Measurements from ENCODE around the gene PALM. TPM values are rescaled to one million over a fixed set of nuclear protein-coding genes. Genes with fewer than 3 reads are reported as not detected.
"Not testable (repeated sequence)": the region's sequence is repeated elsewhere in the genome, so short reads cannot be mapped to it uniquely, and the experiment has no call there.

Gene PALM
- polyA plus RNA-seq, 3 donors from 2014 or later, result not detected

DNA sequence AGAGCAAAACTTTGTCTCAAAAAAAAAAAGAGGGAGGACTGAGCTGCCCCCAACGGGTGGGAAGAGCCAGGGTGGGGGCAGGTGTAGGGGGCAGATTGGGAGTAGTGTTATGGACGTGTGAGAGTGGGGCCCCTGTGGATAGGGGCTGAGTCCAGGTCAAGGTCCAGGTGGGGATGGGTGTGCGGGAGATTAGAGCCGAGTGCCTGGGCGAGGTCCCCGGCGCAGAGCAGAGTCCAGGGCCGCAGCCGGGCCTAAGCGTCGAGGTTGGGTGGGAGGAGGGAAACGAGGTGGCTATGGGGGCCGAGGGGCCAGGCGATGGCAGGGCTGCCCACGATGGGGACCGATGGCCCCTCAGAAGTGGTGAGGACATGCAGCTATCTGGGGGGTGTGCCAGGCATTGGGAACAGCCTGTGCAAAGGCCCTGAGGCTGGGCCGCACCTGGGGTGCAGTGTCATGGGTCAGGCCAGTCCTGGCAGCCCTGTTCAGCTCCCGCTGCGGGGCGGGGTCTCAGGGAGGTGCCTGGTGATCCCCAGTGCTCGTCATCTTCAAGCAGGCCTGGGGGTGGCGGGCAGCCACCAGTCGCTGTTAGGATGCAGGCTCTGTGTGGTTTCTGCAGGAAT lies 29.9 kb downstream of the PALM start:
- peaks cover 0 to 1% (median 0%) of the 10 kb centered on the region in 6 donors for H3K9me3 Mint-ChIP-seq
- peaks cover 4 to 6% of the 10 kb centered on the region in 2 donors for H3K4me1 Mint-ChIP-seq
- H3K27ac Mint-ChIP-seq, result no peak overlapping the region
- H3K36me3 Mint-ChIP-seq, result no peaks in the 10 kb centered on the region
- peaks cover 1 to 6% (median 3%) of the 10 kb centered on the region in 3 donors for H3K27me3 Mint-ChIP-seq (ENCODE audit: low read depth in 3 of 3)
- no peak overlapping the region for H3K4me3 Mint-ChIP-seq
- no peak for DNase-seq

DNA sequence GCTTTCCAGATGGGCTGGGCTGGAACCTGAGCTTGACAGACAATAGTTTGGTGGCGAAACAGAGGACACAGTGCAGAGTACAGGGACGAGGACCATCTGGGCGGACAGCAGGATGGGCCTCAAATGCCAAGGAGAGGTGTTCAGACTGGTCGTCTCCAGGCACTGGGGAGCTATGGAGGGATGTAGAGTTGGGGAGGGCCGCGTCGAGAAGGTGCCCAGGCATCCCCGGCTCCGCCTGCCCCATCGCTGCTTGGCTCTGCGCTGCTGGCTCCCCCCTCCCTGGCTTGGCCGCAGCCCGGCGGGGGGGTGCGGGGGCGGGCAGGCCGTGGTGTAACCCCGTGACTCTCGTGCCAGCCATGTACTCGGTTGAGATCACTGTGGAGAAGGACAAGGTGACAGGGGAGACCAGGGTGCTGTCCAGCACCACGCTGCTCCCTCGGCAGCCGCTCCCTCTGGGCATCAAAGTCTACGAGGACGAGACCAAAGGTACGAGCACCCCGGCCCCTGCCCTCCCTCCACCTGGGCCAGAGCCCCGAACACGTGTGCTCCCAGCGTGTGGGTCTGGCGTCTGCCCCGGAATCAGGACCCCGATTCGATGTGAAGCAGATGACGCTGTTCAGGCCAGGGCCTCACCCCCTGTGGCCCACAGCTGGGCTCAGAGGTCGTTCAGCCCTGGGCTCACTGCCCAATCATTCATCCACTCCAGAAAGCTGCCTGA lies 31.4 kb downstream of the PALM start:
- Mint-ChIP-seq H3K27me3 (ENCODE audit: low read depth in 3 of 3) (peaks cover 0 to 6% (median 3%) of the 10 kb centered on the region in 3 donors), H3K9me3 (peaks cover 0 to 2% (median 0%) of the 10 kb centered on the region in 6 donors), H3K4me1 (no peaks in the 10 kb centered on the region), H3K27ac (no peak overlapping the region), H3K4me3 (no peak overlapping the region), H3K36me3 (no peaks in the 10 kb centered on the region)
- DNase-seq, result no peak

DNA sequence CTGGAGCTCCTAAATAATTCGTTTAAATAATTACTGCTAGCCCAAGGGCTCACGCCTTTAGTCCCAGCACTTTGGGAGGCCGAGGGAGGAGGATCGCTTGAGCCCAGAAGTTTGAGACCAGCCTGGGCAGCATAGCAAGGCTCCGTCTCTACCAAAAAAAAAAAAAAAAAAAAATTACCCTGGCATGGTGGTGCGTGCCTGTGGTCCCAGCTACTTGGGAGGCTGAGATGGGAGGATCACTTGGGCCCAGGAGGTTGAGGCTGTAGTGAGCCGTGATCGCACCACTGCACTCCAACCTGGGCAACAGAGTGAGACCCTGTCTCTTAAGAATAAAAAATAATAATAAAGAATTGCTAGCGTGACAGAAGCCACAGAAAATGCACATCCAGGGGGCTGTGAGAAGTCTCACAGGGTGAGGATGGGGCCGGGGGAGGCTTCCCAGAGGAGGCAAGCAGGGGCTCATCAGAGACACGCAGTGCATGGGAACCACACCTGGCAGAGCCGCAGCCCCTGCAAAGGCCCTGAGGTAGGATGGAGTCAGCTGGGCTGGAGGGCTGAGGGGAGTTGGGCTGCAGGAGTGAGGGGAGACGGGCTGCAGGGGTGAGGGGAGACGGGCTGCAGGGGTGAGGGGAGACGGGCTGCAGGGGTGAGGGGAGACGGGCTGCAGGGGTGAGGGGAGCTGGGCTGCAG lies 32.2 kb downstream of the PALM start:
- not testable (repeated sequence) for H3K27ac Mint-ChIP-seq; H3K4me1 Mint-ChIP-seq; H3K9me3 Mint-ChIP-seq; H3K36me3 Mint-ChIP-seq; H3K27me3 Mint-ChIP-seq (ENCODE audit: low read depth in 3 of 3); DNase-seq; H3K4me3 Mint-ChIP-seq

DNA sequence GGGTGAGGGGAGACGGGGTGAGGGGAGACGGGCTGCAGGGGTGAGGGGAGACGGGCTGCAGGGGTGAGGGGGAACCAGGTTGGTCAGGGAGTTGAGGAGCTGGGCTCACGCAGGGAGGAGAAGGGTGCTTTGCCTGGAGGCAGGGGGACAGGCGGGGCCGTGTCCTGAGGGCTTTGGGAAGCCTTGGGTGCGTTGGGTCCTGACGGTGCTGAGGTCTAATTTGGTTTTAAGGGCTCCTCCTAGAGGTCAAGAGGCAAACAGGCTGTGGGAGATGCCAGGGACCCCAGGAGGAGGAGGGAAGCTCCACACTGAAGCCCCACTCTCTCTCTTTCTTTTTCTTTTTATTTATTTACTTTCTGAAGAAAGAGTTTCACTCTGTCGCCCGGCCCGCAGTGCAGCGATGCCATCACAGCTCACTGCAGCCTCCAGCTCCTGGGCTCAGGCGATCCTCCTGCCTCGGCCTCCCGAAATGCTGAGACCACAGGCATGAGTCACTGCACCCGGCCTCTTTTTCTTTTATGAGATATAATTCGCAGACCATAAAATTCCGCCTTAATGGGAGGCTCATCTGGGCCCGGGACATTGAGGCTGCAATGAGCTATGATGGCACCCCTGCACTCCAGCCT lies 32.9 kb downstream of the PALM start:
- no peak overlapping the region for H3K4me3 Mint-ChIP-seq
- H3K27me3 Mint-ChIP-seq (ENCODE audit: low read depth in 3 of 3), result peaks cover 0 to 6% (median 3%) of the 10 kb centered on the region in 3 donors
- no peaks in the 10 kb centered on the region for H3K4me1 Mint-ChIP-seq
- DNase-seq, result peak in 1 of 3 donors; percentile 8
- no peaks in the 10 kb centered on the region for H3K36me3 Mint-ChIP-seq
- H3K27ac Mint-ChIP-seq, result no peak overlapping the region
- peaks cover 0 to 2% (median 0%) of the 10 kb centered on the region in 6 donors for H3K9me3 Mint-ChIP-seq

DNA sequence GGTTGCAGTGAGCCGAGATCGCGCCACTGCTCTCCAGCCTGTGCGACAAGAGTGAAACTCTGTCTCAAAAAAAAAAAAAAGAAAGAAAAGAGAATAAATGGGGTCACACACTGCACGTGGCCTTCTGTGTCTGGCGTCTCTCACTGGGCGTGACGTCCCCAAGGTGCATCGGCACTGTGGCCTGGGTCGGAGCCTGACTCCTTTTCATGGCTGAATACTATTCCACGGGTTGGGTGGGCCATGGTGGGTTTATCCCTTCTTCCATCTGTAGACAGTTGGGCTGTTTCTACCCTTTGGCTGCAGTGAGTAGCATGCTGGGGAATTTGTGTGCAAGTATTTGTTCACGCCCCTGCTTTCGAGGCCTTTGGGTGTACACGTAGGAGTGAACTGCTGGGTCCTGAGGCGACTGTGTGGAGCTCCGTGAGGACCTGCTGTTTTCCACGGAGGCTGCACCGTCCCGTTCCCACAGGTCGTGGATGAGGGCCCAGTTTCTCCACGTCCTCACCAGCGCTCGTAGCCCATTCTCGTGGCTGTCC lies 33.9 kb downstream of the PALM start:
- peaks cover 0 to 4% (median 3%) of the 10 kb centered on the region in 3 donors for H3K27me3 Mint-ChIP-seq (ENCODE audit: low read depth in 3 of 3)
- no peak overlapping the region for H3K27ac Mint-ChIP-seq
- H3K36me3 Mint-ChIP-seq, result no peaks in the 10 kb centered on the region
- peaks cover 0 to 2% (median 0%) of the 10 kb centered on the region in 6 donors for H3K9me3 Mint-ChIP-seq
- no peak overlapping the region for H3K4me3 Mint-ChIP-seq
- H3K4me1 Mint-ChIP-seq, result no peaks in the 10 kb centered on the region
- DNase-seq, result no peak

DNA sequence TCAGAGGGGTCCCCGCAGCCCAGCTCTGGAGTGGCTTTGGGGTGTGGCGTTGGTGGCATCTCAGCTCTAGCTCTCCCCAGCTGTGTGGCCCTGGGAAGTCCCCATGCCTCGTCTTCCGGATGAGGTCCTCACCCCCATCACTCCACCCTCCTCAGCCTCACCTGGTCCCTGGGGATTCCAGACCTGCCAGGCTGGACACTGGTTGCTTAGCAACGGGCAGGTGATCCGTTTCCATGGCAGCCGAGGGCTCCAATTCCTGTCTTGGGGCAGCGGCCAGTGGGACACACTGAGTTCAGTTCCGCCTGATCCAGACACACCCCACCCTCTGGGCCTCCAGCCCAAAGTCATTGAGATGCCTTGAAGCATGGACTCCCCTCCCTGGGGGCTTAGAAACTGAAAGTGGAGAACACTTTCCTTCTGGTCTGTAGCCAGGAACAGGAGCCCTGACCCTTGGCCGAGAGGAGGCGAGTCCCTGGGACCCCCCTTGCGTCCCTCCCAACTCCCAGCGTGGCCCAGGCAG lies 34.5 kb downstream of the PALM start:
- Mint-ChIP-seq H3K4me1 (no peaks in the 10 kb centered on the region), H3K9me3 (peaks cover 0 to 2% (median 0%) of the 10 kb centered on the region in 6 donors), H3K27me3 (ENCODE audit: low read depth in 3 of 3) (peaks cover 0 to 4% (median 3%) of the 10 kb centered on the region in 3 donors), H3K4me3 (no peak overlapping the region), H3K27ac (no peak overlapping the region), H3K36me3 (no peaks in the 10 kb centered on the region)
- no peak for DNase-seq

DNA sequence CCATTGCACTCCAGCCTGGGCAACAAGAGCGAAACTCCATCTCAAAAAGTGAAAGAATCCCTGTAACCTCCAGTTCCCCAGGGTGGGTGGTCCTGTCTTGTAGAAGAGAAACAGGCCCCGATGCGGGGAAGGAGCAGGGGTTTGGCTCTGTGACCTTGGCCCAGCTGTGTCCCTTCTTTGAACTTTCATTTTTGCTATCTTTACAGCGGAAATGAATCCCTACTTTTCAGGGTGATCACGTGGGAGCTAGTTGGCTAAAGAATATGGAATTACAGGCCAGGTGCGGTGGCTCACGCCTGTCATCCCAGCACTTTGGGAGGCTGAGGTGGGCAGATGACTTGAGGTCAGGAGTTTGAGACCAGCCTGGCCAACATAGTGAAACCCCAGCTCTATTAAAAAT lies 36.4 kb downstream of the PALM start:
- not testable (repeated sequence) for DNase-seq; H3K27ac Mint-ChIP-seq; H3K27me3 Mint-ChIP-seq (ENCODE audit: low read depth in 3 of 3); H3K36me3 Mint-ChIP-seq; H3K9me3 Mint-ChIP-seq; H3K4me3 Mint-ChIP-seq; H3K4me1 Mint-ChIP-seq

DNA sequence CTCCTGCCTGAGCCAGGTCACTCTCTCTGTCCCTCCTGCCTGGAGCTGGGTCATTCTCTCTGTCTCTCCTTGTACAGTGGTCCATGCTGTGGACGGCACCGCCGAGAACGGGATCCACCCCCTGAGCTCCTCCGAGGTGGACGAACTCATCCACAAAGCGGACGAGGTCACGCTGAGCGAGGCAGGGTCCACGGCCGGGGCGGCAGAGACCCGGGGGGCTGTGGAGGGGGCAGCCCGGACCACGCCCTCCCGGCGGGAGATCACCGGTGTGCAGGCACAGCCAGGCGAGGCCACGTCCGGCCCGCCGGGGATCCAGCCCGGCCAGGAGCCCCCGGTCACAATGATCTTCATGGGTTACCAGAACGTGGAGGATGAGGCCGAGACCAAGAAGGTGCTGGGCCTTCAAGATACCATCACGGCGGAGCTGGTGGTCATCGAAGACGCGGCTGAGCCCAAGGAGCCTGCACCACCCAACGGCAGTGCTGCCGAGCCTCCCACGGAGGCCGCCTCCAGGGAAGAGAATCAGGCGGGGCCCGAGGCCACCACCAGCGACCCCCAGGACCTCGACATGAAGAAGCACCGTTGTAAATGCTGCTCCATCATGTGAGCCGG lies 37.6 kb downstream of the PALM start:
- no peak for DNase-seq
- no peaks in the 10 kb centered on the region for H3K4me1 Mint-ChIP-seq
- peaks cover 0 to 2% (median 0%) of the 10 kb centered on the region in 6 donors for H3K9me3 Mint-ChIP-seq
- H3K36me3 Mint-ChIP-seq, result no peaks in the 10 kb centered on the region
- H3K27me3 Mint-ChIP-seq (ENCODE audit: low read depth in 3 of 3), result no peaks in the 10 kb centered on the region
- H3K27ac Mint-ChIP-seq, result no peak overlapping the region
- no peak overlapping the region for H3K4me3 Mint-ChIP-seq

DNA sequence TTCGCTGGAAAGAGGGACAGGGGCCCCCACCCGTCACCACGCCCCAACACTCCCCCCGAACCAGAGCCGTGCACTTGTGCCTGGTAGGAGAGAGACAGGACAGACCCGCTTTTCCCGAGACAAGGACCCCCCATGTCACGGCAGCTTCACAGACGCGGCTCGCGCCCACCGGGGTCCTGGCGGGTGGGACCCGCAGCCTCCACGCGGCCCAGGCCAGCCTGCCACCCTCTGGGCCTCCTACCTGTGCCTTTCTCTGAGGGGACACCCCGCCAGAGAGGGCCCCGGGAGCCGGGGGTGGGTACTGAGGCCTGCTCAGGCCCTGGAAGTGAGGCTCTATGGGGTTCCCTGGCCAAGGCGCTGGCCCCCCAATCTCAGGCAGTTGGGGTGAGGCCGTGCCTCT lies 38.2 kb downstream of the PALM start:
- DNase-seq, result no peak
- H3K27ac Mint-ChIP-seq, result no peak overlapping the region
- no peaks in the 10 kb centered on the region for H3K4me1 Mint-ChIP-seq
- H3K4me3 Mint-ChIP-seq, result no peak overlapping the region
- no peaks in the 10 kb centered on the region for H3K36me3 Mint-ChIP-seq
- H3K27me3 Mint-ChIP-seq (ENCODE audit: low read depth in 3 of 3), result no peaks in the 10 kb centered on the region
- peaks cover 0 to 2% (median 0%) of the 10 kb centered on the region in 6 donors for H3K9me3 Mint-ChIP-seq

DNA sequence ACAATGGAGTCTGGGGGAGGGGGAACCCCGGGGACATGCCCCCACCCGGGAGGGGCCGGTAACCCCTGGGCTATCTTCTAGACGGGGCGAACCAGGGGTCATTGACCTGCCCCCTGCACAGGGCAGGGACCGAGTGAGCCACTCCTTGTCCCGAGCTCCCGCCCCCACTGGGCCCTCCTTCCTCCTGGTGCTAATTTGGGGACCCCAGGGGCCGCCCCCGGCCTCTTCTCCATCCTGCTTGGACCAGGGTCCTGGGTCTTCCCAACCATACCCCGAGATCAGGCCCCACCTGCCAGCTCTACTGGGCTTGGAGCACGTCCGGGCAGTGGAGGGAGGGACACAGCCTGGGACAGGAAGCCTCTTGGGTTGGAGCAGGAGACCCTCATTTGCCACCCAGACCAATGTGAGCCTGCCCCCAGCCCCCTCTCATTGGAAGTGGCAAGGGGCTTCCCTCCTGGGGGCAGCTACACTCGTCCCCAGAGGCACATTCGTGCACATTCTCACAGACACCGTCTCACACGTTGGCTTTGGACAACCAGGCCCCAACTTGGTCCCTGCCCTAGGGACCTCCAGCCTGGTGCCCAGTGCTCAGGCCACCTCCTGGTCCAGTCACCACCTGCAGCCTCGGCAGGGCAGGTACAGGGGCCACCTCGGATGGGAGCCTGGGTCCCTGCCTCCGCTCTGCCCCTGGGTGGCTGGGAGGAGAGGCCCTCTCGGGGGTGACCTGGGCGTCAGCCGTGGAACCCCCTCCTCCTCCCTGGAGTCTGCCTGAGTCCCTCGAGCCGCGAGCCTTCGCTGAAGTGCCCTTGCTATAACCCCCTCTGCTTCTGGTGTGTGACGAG lies 38.9 kb downstream of the PALM start:
- no peak overlapping the region for H3K4me3 Mint-ChIP-seq
- no peak overlapping the region for H3K27ac Mint-ChIP-seq
- no peak for DNase-seq
- H3K4me1 Mint-ChIP-seq, result no peaks in the 10 kb centered on the region
- H3K27me3 Mint-ChIP-seq (ENCODE audit: low read depth in 3 of 3), result no peaks in the 10 kb centered on the region
- no peaks in the 10 kb centered on the region for H3K36me3 Mint-ChIP-seq
- H3K9me3 Mint-ChIP-seq, result peaks cover 0 to 2% (median 0%) of the 10 kb centered on the region in 6 donors

DNA sequence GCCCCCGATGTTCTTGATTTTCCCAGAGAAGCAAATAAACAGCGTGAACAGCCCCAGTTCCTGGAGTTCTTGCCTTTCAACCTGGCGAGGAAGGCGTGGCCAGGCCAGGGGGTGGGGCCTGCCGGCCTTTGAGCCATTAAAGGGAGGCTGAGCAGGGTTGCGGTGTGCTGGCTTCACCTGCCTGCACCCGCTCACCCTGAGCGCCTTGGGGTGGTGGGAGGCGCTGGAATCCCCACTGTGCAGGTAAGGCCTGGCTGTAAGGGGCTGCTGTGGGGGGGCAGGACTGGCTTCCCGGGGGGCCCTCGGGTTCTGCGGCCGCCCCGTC lies 39.5 kb downstream of the PALM start:
- no peak overlapping the region for H3K4me3 Mint-ChIP-seq
- DNase-seq, result no peak
- H3K9me3 Mint-ChIP-seq, result peaks cover 0 to 2% (median 0%) of the 10 kb centered on the region in 6 donors
- H3K27ac Mint-ChIP-seq, result no peak overlapping the region
- H3K36me3 Mint-ChIP-seq, result no peaks in the 10 kb centered on the region
- no peaks in the 10 kb centered on the region for H3K4me1 Mint-ChIP-seq
- no peaks in the 10 kb centered on the region for H3K27me3 Mint-ChIP-seq (ENCODE audit: low read depth in 3 of 3)

DNA sequence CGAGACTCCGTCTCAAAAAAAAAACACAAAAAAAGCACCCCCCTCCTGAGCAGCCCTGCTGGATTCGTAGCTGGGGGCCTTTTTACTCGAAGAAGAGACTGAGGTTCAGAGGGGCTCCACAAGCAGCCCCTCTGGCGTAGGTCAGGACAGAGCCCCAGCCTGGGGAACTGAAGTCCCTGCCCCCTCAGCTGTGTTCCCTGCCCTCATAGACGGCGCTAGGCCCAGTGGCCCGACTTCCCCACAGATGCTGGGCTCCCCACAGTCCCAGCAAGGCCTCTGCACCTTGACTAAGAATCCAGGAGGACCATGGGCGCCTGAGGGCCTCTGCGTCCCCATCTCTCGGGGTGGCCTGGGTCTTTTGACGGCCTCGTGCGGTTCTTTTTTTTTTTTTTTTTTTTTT lies 41.1 kb downstream of the PALM start:
- Mint-ChIP-seq H3K9me3 (no peaks in the 10 kb centered on the region), H3K27me3 (ENCODE audit: low read depth in 3 of 3) (no peaks in the 10 kb centered on the region), H3K36me3 (no peaks in the 10 kb centered on the region), H3K27ac (no peak overlapping the region), H3K4me3 (no peak overlapping the region), H3K4me1 (no peaks in the 10 kb centered on the region)
- DNase-seq, result no peak
